ENCODE results near the gene GIMAP5.

GIMAP5 gene

DNA sequence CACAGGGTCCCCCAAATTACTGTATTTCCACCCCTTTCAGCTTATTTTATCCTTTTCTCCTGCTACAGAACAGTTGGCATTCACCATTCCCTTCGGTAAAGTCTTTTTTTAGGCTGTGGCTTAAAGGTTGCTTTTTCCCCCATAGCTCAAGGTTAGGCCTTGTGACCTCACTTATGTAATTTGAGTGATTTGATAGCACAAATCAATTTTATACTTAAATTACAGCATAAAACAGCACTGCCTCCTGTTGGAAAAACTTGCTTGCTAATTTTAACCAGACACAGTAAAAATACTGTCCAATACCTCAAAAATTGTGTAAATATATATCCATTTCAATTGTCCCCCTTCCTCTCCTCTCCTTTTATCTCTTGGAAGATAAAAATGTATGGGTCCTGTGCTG lies 13.8 kb upstream of the GIMAP5 start:
- H3K4me3 ChIP-seq (ENCODE audit: low read depth, low read length) = no peak overlapping the region
- TF ChIP-seq, protein P1, sequence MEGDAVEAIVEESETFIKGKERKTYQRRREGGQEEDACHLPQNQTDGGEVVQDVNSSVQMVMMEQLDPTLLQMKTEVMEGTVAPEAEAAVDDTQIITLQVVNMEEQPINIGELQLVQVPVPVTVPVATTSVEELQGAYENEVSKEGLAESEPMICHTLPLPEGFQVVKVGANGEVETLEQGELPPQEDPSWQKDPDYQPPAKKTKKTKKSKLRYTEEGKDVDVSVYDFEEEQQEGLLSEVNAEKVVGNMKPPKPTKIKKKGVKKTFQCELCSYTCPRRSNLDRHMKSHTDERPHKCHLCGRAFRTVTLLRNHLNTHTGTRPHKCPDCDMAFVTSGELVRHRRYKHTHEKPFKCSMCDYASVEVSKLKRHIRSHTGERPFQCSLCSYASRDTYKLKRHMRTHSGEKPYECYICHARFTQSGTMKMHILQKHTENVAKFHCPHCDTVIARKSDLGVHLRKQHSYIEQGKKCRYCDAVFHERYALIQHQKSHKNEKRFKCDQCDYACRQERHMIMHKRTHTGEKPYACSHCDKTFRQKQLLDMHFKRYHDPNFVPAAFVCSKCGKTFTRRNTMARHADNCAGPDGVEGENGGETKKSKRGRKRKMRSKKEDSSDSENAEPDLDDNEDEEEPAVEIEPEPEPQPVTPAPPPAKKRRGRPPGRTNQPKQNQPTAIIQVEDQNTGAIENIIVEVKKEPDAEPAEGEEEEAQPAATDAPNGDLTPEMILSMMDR (IDR thresholded peaks at IDR 0.05; ENCODE audit: borderline replicate concordance, insufficient read depth, low read depth, low read length) = no peak

- no peak overlapping the region for H3K4me3 ChIP-seq (ENCODE audit: low read depth, low read length)
- TF ChIP-seq, protein P1 (IDR thresholded peaks at IDR 0.05; ENCODE audit: borderline replicate concordance, insufficient read depth, low read depth, low read length) = no peak
Observed at GRCh38 chr7:150727381-150727780, 9.8 kb upstream of the GIMAP5 start.

DNA sequence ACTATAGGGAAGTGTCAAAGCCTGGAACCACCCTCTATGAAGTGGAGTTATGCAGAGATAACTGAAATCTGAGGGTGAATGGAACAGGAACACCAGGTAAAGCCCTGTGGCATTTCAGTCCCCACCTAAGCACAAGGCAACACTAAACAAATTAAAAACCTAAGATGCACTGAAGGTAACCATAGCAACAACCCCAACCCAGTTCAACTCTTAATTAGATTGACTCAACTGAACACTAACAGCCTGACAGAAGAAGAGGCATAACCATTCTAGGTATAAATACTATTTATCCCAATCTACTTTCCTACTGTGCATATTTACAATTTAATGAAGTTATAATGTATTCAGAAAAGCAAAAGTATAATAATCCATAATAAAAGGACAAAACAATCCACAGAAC lies 9.2 kb upstream of the GIMAP5 start:
- TF ChIP-seq, protein P1 (IDR thresholded peaks at IDR 0.05; ENCODE audit: borderline replicate concordance, insufficient read depth, low read depth, low read length) = no peak
- no peak overlapping the region for H3K4me3 ChIP-seq (ENCODE audit: low read depth, low read length)

DNA sequence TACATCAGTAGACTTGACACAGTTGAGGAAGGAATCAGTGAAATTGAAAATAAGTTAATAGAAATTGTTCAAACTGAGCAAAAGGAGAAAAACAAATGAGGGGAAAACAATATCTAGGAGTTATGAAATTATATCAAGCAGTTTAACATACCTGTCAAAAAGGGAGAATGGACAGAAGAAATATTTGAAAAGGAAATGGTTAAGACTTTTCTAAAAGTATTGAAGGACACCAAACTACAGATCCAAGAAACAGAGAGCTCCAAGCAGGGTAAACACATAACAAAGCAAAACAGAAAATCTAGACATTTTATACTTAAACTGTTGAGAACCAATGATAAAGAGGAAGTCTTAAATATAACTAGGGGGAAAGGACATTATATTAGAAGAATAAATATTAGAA lies 8.6 kb upstream of the GIMAP5 start:
- TF ChIP-seq, protein P1 (IDR thresholded peaks at IDR 0.05; ENCODE audit: borderline replicate concordance, insufficient read depth, low read depth, low read length) = no peak
- H3K4me3 ChIP-seq (ENCODE audit: low read depth, low read length) = no peak overlapping the region

DNA sequence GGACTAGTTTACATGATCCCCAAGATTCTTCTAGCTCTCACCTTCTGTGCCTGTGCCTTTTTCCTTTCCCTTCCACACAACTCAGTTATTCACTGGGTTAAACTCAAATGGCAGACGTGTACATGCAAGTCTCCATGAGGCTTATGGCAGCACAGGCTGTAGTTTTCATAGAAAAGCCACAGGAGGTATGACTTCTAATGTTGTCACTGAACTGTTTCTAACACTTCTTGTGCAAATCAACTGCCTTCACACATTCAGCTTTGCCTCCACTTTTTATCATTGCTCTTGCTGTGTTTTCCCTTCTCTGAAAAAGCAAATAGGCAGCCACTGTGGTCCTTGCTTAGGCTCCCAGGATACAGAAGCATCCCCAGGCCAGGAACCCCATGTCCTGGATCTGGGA lies 5.3 kb upstream of the GIMAP5 start:
- no peak overlapping the region for H3K4me3 ChIP-seq (ENCODE audit: low read depth, low read length)
- TF ChIP-seq, protein P1 (IDR thresholded peaks at IDR 0.05; ENCODE audit: borderline replicate concordance, insufficient read depth, low read depth, low read length) = no peak

GRCh38 chr7:150732786-150733481 lies 4.3 kb upstream of the GIMAP5 start:
- TF ChIP-seq, protein P1 (IDR thresholded peaks at IDR 0.05; ENCODE audit: borderline replicate concordance, insufficient read depth, low read depth, low read length) = no peak
- H3K4me3 ChIP-seq (ENCODE audit: low read depth, low read length) = no peak overlapping the region

GRCh38 chr7:150733482-150734095 lies 3.6 kb upstream of the GIMAP5 start:
- no peak overlapping the region for H3K4me3 ChIP-seq (ENCODE audit: low read depth, low read length)
- TF ChIP-seq, protein P1 (IDR thresholded peaks at IDR 0.05; ENCODE audit: borderline replicate concordance, insufficient read depth, low read depth, low read length) = no peak
